ENCODE data around the gene VASH2. TPM values are rescaled to one million over a fixed set of nuclear protein-coding genes. Genes with fewer than 3 reads are reported as not detected.

VASH2 gene
- total and polyA plus RNA-seq, 2 of the 8 experiments (the other 6 are each of a cell fraction or from before 2014, with no cell fraction given), result 44.0 to 187 TPM

DNA sequence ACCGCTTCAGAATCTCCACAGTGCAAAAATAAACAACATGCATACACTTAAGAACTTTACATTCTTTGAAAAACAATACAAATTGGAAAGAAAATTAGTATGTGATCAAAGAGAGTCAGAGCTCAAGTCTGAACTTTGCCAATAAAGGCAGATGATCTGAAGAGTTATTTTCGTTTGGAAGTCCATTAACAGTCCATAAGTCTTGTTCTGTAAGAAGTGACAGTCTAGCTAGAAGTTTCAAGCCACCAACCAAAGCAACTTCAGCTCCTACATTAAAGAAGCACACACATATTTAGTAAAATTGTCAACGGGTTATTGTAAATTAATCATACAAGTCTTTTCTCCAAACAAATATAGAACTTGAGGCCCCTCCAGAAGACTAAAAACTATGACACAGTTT is 44.6 kb downstream of the VASH2 start (continued):
- no peak for TF ChIP-seq E2F6 (IDR thresholded peaks at IDR 0.05)
